Right forelimb (tissue), 1 donor: ENCODE measurements around the gene PHAF1.
A peak's percentile ranks its signal among the peaks of the same experiment; 100 is the strongest.

Source experiments
- DNase-seq: peaks from one replicate; pipeline ENCODE4 v3.0.0-alpha.2; 2018

PHAF1 gene

DNA sequence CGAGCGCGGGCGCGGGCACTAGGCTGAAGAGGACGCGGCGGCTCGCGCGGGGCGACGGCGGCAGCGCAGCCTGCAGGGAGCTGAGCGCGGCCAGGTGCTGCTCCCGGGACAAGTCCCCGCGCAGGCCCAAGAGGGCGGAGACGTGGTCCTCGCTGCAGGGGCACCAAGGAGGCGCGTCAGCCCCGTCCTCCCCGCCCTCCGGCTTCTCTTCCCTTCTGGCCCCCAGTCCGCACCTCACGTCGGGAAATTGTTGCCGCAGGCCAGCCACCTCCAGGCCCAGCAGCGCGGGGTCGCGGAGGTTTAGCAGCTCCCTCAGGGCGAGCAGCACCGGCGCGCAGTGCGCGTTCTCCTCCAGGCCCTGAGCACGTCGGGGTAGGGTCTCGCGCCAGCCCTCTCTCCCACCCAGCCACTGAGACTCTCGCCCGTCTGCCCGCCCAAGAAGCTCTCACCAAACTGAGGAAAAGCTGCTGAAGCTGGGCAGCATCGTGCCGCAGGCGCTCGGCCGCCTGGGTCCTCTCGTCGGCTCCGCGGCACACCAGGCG is 74.8 kb downstream of the PHAF1 start:
- no peak for DNase-seq

DNA sequence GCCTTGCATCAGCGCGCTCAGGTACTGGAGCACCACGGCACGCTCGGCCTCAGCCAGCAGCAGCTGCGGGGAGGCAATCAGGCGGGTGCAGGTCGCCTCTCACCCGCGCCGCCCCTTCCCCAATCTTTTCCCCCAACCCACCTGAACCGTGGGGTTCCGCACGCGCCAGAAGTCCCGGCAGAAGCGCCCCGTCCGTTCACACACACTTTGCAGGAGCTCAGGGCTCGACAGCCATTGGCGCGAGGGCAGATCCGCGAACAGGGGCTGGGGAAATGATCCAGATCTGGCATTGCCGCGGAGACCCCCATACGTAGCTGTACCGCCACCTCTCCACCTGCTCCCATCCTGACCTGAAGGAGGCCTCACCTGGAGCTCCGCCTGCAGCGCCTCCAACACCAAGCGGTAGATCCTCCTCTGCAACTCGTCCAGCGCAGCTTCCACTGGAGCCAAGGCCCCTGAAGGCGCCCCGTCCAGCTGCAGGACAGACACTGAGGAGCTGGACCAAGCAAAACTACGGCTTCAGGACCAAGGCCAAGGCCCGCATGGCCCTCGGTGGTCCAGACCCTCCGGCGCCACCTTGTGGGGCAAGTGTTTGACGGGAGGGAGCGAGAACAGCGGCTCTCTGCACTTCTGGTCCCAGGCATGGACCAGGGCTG is 75.4 kb downstream of the PHAF1 start:
- peak; percentile 95 for DNase-seq

DNA sequence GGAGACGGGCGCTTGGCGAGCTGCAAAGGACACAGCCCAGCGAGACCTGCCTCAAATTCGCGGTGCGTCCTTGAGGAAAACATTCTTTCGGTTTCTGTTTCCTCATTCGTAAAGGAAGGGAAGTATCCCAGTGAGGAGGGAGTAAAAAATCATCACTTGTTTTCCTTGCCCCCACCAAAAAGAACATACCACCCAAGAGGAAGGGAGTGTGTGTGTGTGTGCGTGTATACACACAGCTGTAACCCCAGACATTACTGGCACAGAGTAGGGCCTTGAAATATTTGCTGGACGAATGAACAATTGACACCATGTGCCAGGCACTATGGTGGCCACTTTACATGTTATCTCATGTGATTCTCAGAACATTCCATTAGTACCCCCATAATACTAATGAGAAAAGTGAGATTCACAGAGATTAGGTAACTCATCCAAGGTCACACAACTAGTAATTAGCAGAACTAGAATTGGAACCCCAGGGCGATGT is 76.0 kb downstream of the PHAF1 start:
- no peak for DNase-seq

DNA sequence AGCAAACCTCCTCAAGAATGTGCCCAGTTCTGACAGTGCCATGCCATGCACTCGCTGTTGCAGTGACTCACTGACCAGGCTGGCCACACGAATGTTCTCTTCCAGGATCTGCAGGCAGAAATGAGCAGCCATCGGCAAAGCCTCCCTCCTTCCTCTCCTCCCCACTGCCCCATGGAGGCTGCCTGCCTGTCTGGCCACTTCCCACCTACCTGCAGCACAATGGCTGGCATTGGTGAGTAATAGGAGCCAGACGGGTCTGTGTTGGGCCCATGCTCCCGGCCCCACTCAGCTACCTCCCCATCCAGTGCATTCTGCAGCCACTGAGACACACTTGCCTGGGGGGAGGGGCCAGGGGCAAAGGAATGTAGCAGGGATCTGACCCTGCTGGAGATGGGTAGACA is 76.8 kb downstream of the PHAF1 start:
- DNase-seq, result no peak

DNA sequence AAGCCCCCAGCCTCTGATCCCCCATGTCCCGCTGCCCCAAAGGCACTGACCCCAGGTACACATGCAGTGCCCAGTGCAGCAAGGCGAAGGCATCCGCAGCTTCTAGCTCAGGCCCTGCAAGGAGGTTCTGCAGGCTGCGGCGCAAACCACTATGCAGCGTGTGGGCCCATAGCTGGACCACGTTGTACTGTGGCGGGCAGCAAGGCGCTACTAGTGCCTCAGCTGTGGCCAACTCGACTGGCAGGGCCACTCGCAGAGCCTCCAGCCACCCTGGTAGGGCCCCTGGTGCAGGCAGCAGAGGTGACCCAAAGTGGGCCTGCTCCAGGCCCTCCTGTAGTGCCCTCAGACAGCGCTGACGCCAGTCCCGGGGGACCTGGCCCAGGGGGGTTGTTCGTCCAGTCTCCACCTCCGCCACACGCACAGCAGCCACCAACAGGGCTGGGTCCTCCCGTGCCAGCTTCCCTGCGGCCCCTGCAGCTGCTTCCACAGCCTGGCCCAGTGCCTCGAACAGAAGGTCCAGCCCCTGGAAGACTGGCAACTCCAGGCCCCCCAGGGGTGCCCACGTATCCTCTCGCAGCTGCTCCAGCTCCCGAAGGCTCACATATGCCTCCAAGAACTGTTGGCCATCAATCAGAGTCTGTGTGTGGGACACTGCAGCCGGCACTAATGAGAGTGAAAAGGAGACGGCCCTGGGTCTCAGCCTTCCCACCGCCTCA is 77.6 kb downstream of the PHAF1 start:
- DNase-seq, result no peak

DNA sequence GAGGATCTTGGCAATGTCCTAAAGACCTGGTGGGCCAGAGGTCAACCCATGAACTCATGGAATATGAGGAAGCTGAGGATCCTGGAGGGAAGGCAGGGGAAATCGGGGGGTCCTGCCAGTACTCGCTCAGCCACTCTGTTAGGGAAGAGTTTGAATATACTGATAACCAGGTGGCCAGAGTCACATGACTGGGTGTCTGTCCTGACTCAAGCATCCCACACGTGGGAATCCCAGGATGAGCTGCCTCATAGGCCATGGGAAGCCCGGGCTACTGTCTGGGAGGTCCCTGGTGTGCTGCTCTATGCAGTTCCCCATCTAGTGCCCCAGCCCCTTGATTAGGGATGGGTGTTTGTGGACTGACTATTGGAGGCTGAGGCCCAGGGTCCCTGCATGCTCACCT is 78.6 kb downstream of the PHAF1 start:
- DNase-seq, result no peak

DNA sequence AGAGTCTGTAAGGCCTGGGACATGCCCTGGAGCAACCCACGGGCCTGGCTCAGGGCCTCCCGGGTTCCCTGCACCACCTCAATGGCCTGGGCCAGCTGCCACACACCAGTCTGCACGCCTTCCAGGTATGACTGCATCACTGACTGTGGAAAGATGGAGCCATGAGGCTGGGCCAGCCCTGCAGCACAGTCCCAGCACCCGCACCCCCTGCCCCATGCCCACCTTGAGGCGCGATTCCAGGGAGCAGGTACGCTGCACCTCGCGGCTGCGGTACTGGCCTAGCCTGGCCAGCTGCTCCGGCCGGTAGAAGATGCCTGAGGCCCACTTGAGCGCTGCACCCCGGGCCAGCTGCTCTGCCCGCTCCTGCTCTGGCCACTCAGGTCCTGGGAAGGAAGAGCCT is 79.1 kb downstream of the PHAF1 start:
- DNase-seq, result no peak

DNA sequence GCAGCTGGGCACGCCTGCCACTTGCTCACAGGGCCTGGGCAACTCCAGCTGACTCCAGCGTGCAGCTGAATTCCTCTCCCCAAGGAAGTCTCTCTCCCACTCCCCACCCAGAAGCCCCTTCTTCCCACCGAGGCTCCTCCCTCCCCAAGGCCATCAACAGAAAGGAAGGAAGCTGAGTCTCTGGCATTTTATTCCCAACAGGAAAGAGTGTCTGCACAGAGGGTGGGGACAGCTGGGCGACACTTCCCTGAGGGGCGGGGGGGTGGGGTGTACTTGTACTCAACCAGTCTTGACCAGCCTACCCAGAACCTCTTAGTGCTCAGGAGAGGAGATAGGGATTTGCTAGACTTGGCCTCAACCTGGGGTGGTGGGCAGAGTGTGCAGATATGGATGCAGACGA is 80.3 kb downstream of the PHAF1 start, which contains the start of gene EXOC3L1:
Gene EXOC3L1, minus strand, starts transcription at position 96 of the 400 bp plus-strand sequence. CDS start 460 bp downstream, outside the sequence.
- DNase-seq, result no peak

DNA sequence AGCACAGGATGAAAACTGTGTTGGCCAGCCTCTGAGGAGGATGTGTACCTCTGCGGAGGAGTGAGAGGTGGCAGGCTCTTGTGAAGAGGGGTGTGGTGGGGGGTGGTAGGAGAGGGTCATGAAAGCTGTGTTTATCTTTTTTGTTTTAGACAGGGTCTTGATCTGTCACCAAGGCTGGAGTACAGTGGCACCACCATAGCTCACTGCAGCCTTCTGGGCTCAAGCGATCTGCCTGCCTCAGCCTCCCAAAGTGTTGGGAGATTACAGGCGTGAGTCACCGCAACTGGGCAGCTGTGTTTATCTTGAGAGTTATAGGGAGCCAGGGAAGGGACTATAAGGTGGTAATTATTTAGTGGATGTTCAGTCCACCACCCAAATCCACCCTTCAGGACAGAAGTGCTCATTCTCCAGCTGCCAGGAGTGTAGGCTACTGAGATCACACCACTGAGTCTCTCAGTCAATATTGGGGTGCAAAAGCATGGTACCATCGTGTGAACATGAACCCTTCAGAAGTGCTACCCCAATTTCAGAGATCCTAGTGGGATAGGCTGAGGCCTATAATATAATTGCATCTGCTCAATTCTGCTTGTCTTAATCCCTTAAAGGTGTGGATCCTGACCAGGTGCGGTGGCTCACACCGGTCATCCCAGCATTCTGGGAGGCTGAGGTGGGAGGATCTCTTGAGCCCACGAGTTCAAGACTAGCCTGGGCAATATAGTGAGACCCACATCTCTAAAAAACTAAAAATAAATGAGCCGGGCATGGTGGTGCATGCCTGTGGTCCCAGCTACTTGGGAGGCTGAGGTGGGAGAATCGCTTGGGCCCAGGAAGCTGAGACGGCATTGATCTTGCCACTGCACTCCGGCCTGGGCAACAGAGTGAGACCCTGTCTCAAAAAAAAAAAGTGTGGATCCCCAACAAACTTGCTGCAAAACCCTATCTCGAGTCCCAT is 81.0 kb downstream of the PHAF1 start:
- no peak for DNase-seq

DNA sequence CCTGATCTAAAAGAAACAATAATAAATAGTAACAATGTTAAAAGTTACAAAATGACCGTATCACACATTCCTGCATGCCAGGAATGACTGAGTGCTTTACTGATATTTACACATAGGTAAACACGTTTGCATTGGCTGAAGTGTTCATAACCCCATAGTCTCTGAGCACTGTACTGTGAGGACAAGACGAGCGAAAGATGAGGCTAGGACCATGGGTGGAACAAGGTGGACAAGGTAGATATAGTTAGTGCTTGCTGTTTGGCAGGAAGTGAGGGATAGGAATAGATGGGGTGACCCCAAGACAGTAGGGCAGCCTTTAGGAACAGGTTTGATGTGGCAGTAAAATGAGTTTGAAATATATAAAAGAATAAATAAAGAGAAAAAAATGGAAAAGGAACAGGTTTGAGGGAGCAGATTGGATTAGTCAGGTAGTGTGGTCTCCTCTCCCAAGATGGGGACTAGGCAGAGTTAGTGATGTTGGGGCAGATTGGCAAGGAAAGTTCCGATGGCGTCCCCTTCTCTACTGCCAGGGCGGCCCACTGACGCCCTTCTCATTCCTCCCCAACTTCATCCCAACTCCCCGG is 81.8 kb downstream of the PHAF1 start:
- no peak for DNase-seq

DNA sequence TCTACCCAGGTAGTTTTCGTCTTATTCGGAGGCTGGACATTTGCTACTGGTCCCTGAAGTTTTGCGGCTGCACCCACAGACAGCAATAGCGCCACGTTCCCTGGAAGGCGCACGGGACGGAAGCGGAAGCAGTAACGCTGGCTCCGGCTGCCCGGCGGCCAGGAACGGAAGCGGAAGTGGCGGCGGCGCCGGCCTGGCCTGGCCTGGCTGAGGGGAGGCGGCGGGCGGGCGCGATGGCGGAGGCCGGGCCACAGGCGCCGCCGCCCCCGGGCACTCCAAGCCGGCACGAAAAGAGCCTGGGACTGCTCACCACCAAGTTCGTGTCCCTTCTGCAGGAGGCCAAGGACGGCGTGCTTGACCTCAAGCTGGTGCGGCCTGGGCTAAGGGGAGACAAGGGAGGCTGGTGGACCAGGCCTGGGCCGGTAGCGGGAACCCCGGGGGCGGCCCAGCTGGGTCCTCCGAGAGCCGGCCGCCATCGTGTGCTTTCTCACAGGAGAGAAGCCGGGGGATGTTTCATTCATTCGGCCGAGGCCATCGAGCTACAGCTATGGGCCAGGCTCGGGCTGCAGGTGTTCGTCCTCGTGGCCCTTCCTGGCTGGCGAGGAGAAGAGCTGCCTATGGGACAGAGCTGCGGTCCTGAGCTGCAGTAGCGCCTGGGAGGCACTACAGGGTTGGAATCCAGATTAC is 82.4 kb downstream of the PHAF1 start, which contains the start of gene E2F4:
Gene E2F4, plus strand, starts transcription at position 161 of the 687 bp plus-strand sequence. Its CDS starts 73 bp downstream, at position 234.
- peak; percentile 93 for DNase-seq

DNA sequence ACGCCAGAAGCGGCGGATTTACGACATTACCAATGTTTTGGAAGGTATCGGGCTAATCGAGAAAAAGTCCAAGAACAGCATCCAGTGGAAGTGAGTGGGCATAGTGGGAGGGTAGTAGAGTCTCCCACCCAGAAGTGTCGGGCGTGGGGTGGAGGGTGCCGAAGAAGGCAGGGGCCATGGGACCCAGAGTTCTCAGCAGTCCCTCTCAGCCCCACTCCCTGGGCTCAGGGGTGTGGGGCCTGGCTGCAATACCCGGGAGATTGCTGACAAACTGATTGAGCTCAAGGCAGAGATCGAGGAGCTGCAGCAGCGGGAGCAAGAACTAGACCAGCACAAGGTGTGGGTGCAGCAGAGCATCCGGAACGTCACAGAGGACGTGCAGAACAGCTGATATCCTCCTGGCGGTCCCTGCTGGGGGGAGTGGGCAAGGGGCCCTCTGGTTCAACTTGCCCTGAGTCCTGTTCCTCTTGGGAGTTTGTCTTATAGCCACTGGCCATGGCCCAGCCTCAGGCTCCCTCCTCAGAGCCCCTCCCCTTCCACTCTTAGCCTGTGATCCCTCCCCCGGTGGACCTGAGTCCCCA is 83.1 kb downstream of the PHAF1 start:
- no peak for DNase-seq

DNA sequence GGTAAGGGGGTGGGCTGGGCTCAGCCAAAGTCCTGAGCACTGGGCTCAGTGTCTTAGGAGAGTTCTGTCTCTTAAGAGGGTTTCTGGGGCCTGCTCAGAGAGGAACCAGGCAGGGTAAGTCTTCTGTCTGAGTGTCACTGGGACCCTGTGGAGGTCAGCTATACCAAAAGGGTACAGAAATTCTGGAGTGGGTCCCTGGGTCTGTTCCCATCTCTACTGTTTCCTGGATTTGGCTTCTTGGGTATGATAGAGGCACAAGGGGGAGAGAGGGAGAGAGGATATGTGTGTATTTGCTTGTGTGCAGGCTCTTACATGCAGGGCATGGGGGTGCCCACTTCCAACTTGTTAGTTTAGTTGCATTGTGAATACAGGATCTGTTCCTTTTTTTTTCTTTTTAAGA is 83.8 kb downstream of the PHAF1 start:
- DNase-seq, result no peak

DNA sequence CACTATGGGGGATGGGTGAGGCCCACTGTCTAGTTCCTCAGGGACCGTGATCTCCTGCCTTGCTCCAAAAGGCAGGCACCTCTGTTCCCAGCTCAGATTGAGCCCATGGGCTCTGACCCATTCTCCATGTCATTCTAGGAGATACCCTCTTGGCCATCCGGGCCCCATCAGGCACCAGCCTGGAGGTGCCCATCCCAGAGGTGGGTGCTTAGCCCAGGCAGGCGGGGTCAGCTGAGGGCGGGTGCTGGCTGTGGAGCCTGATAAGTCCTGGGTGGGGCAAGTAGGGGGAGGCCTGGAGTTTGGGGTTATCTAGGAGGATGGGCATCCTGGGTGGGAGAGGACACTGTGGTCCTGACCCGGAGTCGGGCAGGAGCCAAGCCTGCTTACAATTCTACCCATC is 84.5 kb downstream of the PHAF1 start:
- no peak for DNase-seq

DNA sequence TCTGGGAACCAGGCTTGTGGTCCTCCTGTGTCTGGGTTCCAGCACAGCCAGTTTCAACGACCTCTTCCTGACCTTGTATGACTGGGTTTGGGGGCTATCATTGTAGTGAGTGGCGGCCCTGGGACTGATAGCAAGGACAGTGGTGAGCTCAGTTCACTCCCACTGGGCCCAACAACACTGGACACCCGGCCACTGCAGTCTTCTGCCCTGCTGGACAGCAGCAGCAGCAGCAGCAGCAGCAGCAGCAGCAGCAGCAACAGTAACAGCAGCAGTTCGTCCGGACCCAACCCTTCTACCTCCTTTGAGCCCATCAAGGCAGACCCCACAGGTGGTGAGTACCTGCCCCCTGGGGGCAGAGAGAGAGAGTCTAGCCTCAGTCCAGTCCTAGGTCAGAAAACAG is 85.9 kb downstream of the PHAF1 start:
- DNase-seq, result no peak

DNA sequence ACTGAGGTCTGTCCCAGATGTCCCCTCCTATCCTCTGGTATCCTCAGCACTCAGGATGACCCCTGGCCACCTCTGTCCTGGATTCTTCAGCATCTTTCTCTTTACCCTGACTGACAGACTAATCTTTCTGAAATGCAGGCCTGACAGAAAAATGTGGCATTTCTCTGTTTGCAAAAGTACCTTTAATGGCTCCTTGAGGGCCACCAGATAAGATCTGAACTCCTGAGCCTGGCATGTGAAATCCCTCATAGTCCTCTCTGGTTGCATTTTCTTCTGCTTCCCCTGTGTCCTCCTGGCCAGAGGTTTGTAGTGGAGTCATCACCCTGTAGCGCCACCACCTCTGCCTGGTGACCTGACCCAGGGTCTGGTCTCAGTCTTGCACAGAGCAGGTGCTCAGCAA is 87.1 kb downstream of the PHAF1 start:
- no peak for DNase-seq

DNA sequence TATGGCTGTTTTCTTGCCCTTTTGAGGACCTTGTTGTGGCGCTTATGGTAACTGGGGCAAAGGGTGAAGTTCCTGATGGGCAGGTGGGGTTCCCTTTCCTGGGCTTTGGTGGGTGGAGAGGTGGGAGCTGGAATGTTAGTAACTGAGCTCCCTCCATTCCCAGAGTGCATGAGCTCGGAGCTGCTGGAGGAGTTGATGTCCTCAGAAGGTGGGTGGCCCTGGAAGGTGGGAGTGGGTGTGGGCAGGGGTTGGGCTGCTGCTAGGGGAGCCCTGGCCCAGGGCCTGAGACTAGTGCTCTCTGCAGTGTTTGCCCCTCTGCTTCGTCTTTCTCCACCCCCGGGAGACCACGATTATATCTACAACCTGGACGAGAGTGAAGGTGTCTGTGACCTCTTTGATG is 88.0 kb downstream of the PHAF1 start:
- no peak for DNase-seq
